ENCODE data around the gene CRTAP. TPM values are rescaled to one million over a fixed set of nuclear protein-coding genes. Genes with fewer than 3 reads are reported as not detected.

CRTAP gene
- total and polyA plus RNA-seq, 8 donors: 228 to 248 (median 239) TPM

- H3K4me1 ChIP-seq: peaks cover 0 to 43% of the 10 kb centered on the region in 2 donors
- TF ChIP-seq CTCF (IDR thresholded peaks at IDR 0.05): no peak
- H3K9me3 ChIP-seq: no peaks in the 10 kb centered on the region
- H3K27ac ChIP-seq: no peak overlapping the region
- peaks cover 0 to 34% of the 10 kb centered on the region in 2 donors for H3K36me3 ChIP-seq
- no peaks in the 10 kb centered on the region for H3K27me3 ChIP-seq
- DNase-seq (no peak), ATAC-seq (no peak)
- no peak overlapping the region for H3K4me3 ChIP-seq
- intact Hi-C loops (cut with DNase I): no loop called here
These were observed 22.1 kb upstream of the CRTAP start for GRCh38 chr3:33091746-33092145.

DNA sequence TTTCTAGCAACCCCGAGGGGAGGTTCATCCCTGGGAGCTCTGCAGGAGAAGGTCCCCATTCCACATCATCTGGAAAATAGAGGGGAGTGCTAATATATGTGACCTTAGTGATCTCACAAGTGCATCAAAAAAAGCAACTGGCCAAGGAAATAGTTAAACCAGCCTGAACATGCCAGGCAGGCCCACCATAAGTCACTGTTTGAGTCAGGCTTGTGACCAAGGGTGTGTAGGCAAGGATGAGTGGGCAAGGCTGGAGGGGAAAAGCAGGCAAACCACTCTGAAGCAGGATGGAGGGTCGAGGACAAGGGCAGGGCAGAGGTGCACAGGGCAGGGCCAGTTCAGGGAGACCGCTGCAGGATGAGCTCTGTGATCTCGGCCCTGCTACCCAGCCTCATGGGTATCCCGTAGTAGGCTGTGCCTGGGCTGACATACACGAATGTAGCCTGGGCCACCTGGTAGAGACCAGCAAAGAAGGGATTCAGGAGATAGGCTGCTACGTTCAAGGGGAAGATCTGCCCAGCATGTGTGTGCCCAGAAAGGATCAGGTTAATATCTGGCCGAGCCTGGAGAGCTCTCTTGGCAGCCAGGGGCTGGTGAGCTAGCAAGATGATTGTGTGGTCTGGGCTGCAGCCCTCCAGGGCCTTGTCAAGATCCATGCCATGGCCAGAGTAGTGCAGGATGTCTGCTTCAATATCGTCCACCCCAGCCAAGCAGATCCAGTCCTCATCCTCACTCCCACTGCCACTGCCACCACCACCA, 21.1 kb upstream of the CRTAP start:
- DNase-seq: no peak
- intact Hi-C loops (cut with DNase I): no loop called here
- Histone ChIP-seq H3K27me3 (no peaks in the 10 kb centered on the region), H3K4me1 (peaks cover 0 to 48% of the 10 kb centered on the region in 2 donors), H3K4me3 (no peak overlapping the region), H3K36me3 (peaks cover 0 to 34% of the 10 kb centered on the region in 2 donors), H3K9me3 (no peaks in the 10 kb centered on the region), H3K27ac (no peak overlapping the region)
- no peak for ATAC-seq
- no peak for TF ChIP-seq CTCF (IDR thresholded peaks at IDR 0.05)

DNA sequence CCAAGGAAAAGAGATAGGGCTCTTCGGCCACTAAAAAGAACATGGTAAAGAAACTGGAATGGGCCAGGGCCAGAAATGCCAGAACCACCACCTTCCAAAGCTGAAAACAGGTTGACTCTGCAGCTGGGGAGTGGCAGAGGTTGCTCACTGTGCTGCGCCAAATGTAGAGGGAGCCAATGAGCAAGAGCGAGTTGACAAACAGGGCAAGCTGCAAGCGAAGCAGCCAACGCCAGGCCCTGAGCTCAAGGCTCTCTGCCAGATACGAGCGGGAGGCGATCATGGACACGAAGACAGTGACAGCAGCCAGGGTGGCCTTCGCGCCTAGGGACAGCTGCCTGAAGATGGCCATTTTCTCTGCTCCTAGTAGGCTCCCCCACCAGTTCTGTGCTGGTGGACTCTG, 20.0 kb upstream of the CRTAP start:
- peaks cover 0 to 45% of the 10 kb centered on the region in 2 donors for H3K4me1 ChIP-seq
- H3K27ac ChIP-seq: no peak overlapping the region
- no peak overlapping the region for H3K4me3 ChIP-seq
- no peaks in the 10 kb centered on the region for H3K9me3 ChIP-seq
- intact Hi-C loops (cut with DNase I): no loop called here
- no peak for ATAC-seq
- DNase-seq: no peak
- peaks cover 0 to 34% of the 10 kb centered on the region in 2 donors for H3K36me3 ChIP-seq
- H3K27me3 ChIP-seq: no peaks in the 10 kb centered on the region
- TF ChIP-seq CTCF (IDR thresholded peaks at IDR 0.05): no peak

DNA sequence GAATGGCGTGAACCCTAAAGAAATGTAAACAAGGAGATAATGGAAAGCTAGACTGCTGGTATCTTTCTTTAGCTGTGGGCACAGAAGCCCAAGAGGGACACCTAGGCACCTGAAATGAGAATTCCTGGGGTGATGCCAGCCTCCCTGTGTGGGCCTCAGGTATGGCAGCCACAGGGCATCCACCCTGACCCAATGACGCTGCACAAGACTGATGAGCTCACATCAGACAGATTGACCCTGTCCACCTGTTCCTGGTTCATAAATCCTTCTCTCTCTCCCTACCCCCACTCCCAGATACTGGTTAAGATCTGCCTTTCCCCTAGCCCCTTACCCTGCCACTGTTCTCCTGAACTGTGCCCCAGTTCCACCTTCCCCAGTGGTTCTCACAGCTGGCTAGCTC, 18.4 kb upstream of the CRTAP start:
- H3K4me3 ChIP-seq: peak overlapping the region; percentile 90 to 93
- intact Hi-C loops (cut with DNase I): no loop called here

More for the DNA sequence above, 18.4 kb upstream of the CRTAP start:
- Histone ChIP-seq H3K36me3 (peaks cover 0 to 34% of the 10 kb centered on the region in 2 donors), H3K27ac (peak overlapping the region in 1 of 2 donors; percentile 97), H3K9me3 (no peaks in the 10 kb centered on the region), H3K4me1 (peaks cover 0 to 31% of the 10 kb centered on the region in 2 donors), H3K27me3 (no peaks in the 10 kb centered on the region)
- ATAC-seq (no peak), DNase-seq (no peak)
- no peak for TF ChIP-seq CTCF (IDR thresholded peaks at IDR 0.05)
